DOHH2 (cell line): ENCODE data around the gene NPAS2.

Experiments
- H3F3A ChIP-seq: fragments of 200-600 bp; sonication (generic), shearing (Covaris generic); 2 replicates; pipeline ENCODE4 v1.6.0; 2016; ENCODE audit warnings: antibody characterized with exemption, mild to moderate bottlenecking; ENCODE audit not compliant: control insufficient read depth, insufficient read depth
- H3K27ac ChIP-seq: fragments of 200-600 bp; sonication (generic); 2 replicates; pipeline ENCODE4 v1.5.1; 2014; ENCODE audit warnings: low read depth, mild to moderate bottlenecking, low read length, moderate library complexity
- H3K27me3 ChIP-seq: fragments of 200-600 bp; sonication (generic); 2 replicates; pipeline ENCODE4 v1.6.1; 2014; ENCODE audit warnings: mild to moderate bottlenecking, low read length, mixed read lengths; ENCODE audit not compliant: control insufficient read depth
- H3K36me3 ChIP-seq: fragments of 200-600 bp; sonication (generic); 2 replicates; pipeline ENCODE4 v1.6.1; 2014; ENCODE audit warnings: mild to moderate bottlenecking, low read length, moderate library complexity, mixed read lengths; ENCODE audit not compliant: control insufficient read depth
- H3K4me1 ChIP-seq: fragments of 200-600 bp; sonication (generic); 2 replicates; pipeline ENCODE4 v1.6.1; 2014; ENCODE audit warnings: mild to moderate bottlenecking, low read length, mixed read lengths; ENCODE audit not compliant: control insufficient read depth
- H3K4me2 ChIP-seq: fragments of 200-600 bp; sonication (generic); 2 replicates; pipeline ENCODE4 v1.6.0; 2014; ENCODE audit warnings: mild to moderate bottlenecking, low read length, moderate library complexity
- H3K4me3 ChIP-seq: fragments of 200-600 bp; sonication (generic); 2 replicates; pipeline ENCODE4 v1.5.1; 2014; ENCODE audit warnings: mild to moderate bottlenecking, low read length, mixed read lengths
- H3K79me2 ChIP-seq: fragments of 200-600 bp; sonication (generic); 2 replicates; pipeline ENCODE4 v1.6.1; 2014; ENCODE audit warnings: mild to moderate bottlenecking, low read length, mixed read lengths; ENCODE audit not compliant: control insufficient read depth
- H3K9me2 ChIP-seq: fragments of 200-600 bp; sonication (generic); replicated peaks from 2 replicates; pipeline ENCODE4 v1.6.1; 2014; ENCODE audit warnings: mild to moderate bottlenecking, low read length, mixed read lengths; ENCODE audit not compliant: control insufficient read depth
- H3K9me3 ChIP-seq: fragments of 200-600 bp; sonication (generic); 2 replicates; pipeline ENCODE4 v1.6.1; 2014; ENCODE audit warnings: antibody characterized with exemption, low read length, mixed read lengths; ENCODE audit not compliant: control insufficient read depth, insufficient read depth
- H4K20me1 ChIP-seq: fragments of 200-600 bp; sonication (generic); 2 replicates; pipeline ENCODE4 v1.6.0; 2014; ENCODE audit warnings: low read depth, mild to moderate bottlenecking, antibody characterized with exemption, low read length, moderate library complexity; ENCODE audit not compliant: control insufficient read depth, insufficient read depth
- CTCF ChIP-seq: fragments of 200-600 bp; sonication (generic); IDR thresholded peaks from one replicate; pipeline ENCODE4 v1.5.1; 2014; ENCODE audit warnings: antibody characterized with exemption, mild to moderate bottlenecking, low read depth, low read length; ENCODE audit not compliant: poor library complexity, severe bottlenecking
- EZH2phosphoT487 ChIP-seq: fragments of 200-600 bp; sonication (generic); IDR thresholded peaks from 2 replicates; pipeline ENCODE4 v1.6.1; 2017; ENCODE audit warnings: borderline replicate concordance, mild to moderate bottlenecking, antibody characterized with exemption, low read length, moderate library complexity, mixed read lengths

NPAS2 gene

GRCh38 chr2:100888601-100889000 is 68.7 kb downstream of the NPAS2 start:
- H3K4me2 ChIP-seq, result no peak overlapping the region
- TF ChIP-seq CTCF, result no peak
- no peak for TF ChIP-seq EZH2phosphoT487
- no peaks in the 10 kb centered on the region for H4K20me1 ChIP-seq
- no peaks in the 10 kb centered on the region for H3K36me3 ChIP-seq
- H3K27me3 ChIP-seq, result no peaks in the 10 kb centered on the region; the same call in 1 of the 2 replicates
- H3K79me2 ChIP-seq, result no peaks in the 10 kb centered on the region
- H3K9me2 ChIP-seq, result no peaks in the 10 kb centered on the region
- no peak overlapping the region for H3K27ac ChIP-seq
- H3K4me3 ChIP-seq, result no peak overlapping the region
- no peaks in the 10 kb centered on the region for H3F3A ChIP-seq
- H3K4me1 ChIP-seq, result no peaks in the 10 kb centered on the region
- H3K9me3 ChIP-seq, result no peaks in the 10 kb centered on the region

- TF ChIP-seq CTCF, result no peak
- no peak for TF ChIP-seq EZH2phosphoT487
- H3K9me3 ChIP-seq, result no peaks in the 10 kb centered on the region
Measured at GRCh38 chr2:100889286-100889685, 69.3 kb downstream of the NPAS2 start.

GRCh38 chr2:100891906-100892642 is 72.1 kb downstream of the NPAS2 start:
- H3K36me3 ChIP-seq, result no peaks in the 10 kb centered on the region
- H3K27me3 ChIP-seq, result no peaks in the 10 kb centered on the region
- no peak overlapping the region for H3K4me3 ChIP-seq
- H3K27ac ChIP-seq, result no peak overlapping the region
- H3K4me1 ChIP-seq, result no peaks in the 10 kb centered on the region
- no peaks in the 10 kb centered on the region for H3F3A ChIP-seq
- TF ChIP-seq CTCF (no peak), EZH2phosphoT487 (no peak)
- no peak overlapping the region for H3K4me2 ChIP-seq
- no peaks in the 10 kb centered on the region for H3K9me3 ChIP-seq
- H3K79me2 ChIP-seq, result no peaks in the 10 kb centered on the region
- no peaks in the 10 kb centered on the region for H3K9me2 ChIP-seq
- H4K20me1 ChIP-seq, result no peaks in the 10 kb centered on the region

More at GRCh38 chr2:100889286-100889685, 69.3 kb downstream of the NPAS2 start:
- Histone ChIP-seq H3K36me3 (no peaks in the 10 kb centered on the region), H3K4me3 (no peak overlapping the region), H3F3A (no peaks in the 10 kb centered on the region), H3K9me2 (no peaks in the 10 kb centered on the region), H4K20me1 (no peaks in the 10 kb centered on the region), H3K4me1 (no peaks in the 10 kb centered on the region), H3K4me2 (no peak overlapping the region), H3K27me3 (no peaks in the 10 kb centered on the region; the same call in 1 of the 2 replicates), H3K27ac (no peak overlapping the region), H3K79me2 (no peaks in the 10 kb centered on the region)
